Activated naive CD8-positive, alpha-beta T cell treated with anti-CD3 and anti-CD28 coated beads for 36 hours (primary cell): ENCODE measurements around the gene NAA40. TPM values are rescaled to one million over a fixed set of nuclear protein-coding genes. Genes with fewer than 3 reads are reported as not detected.

Source experiments
- DNase-seq: peaks from one replicate; pipeline ENCODE4 v3.0.0; 2021
- H3K27ac Mint-ChIP-seq: one replicate; pipeline ENCODE4 v1.8.0; 2022; ENCODE audit warnings: mild to moderate bottlenecking, moderate library complexity, mixed read lengths
- H3K27me3 Mint-ChIP-seq: one replicate; pipeline ENCODE4 v1.8.0; 2022; ENCODE audit warnings: mild to moderate bottlenecking, mixed read lengths
- H3K36me3 Mint-ChIP-seq: one replicate; pipeline ENCODE4 v1.8.0; 2021; ENCODE audit warnings: mild to moderate bottlenecking, mixed read lengths
- H3K4me1 Mint-ChIP-seq: one replicate; pipeline ENCODE4 v1.8.0; 2021; ENCODE audit warnings: mixed read lengths
- H3K4me3 Mint-ChIP-seq: one replicate; pipeline ENCODE4 v1.8.0; 2022; ENCODE audit warnings: mild to moderate bottlenecking, moderate library complexity, mixed read lengths
- H3K9me3 Mint-ChIP-seq: one replicate; pipeline ENCODE4 v1.8.0; 2022; ENCODE audit warnings: mixed read lengths
- total RNA-seq, 2 experiments: library from RNA; stranded (reverse); gene quantifications; one replicate each; pipeline ENCODE4 v1.2.3, GENCODE V29; 2021

NAA40 gene
- total RNA-seq, 2 experiments from 2014 or later: 18.3 to 21.6 TPM

DNA sequence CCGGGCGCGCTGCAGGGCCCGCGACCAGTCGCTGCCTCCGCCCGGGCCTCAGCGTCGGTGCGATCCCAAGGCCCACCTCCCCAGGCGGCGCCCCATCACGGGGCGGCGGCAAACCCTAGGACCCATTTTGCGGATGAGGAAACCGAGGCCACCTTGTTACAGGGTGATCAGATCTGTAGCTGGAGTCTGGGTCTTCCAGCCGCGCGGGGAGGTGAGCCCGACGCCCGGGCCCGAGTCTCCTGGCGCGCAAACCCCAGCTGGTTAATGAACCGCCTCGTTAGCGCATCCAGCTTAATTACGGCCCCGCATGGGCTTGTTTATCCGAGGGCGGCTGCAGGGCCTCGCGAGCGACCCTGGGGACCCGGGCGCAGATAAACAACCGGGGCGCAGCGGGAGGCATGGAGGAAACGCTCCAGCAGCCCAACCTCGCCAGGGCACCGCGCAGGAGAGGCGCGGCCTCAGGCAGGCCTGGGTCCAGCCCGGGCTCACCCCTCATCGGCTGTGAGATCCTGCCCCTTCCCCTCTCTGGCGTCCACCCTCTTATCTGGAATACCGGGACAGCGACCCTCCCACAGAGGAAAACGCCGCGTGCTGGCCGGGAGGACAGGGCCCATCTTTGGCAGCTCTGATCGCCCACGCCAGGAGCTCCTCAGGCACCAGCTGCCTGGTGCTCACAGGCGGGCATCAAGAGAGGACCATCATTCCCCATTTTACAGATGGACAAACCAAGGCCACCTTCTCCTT, 62.1 kb downstream of the NAA40 start:
- Mint-ChIP-seq H3K4me3 (no peak overlapping the region), H3K9me3 (no peaks in the 10 kb centered on the region), H3K4me1 (no peaks in the 10 kb centered on the region), H3K27ac (no peak overlapping the region), H3K27me3 (peaks cover 5% of the 10 kb centered on the region), H3K36me3 (peaks cover 13% of the 10 kb centered on the region)
- no peak for DNase-seq

DNA sequence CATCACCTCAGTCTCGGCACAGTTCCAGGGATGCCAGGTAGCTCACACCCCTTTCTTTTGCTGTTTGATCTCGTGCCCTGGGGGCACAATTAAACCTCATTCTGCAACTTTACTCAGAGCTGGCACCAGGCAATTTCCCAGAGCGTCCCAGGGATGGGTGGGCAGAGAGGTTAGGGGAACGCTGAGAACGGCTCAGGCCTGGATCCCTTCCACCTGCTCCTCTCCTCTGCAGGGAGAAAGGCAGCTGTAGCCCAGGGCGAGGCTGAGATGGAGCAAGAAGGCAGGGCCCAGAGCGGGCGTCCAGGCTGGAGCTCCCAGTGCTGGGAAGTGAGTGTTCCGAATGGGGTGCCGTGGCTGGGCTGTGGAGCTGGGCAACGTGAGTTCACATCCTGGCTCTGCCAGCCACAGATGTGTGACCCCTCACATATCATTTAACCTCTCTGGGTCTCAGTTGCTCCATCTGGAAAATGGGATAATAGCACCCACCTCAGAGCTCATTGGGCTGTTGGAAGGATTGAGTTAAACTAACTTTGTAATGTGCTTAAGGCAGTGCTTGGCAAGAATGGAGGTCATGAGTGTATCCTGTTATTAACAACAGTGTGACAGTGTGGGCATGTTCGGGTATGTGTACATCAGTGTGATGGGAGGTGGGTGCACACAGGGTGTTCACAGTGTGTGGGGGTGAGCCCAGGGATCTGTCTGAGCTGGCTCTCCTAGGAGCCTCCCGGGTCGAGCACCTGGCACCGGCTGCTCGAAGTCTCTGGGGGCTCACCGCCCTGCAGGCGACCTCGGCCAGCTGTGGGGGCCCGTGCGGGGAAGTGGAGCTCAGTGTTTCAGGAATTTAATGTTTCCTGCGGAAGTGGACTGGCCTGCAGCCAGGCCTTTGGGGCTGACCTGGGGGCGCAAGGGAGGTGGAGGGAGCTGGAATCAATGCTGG, 63.0 kb downstream of the NAA40 start:
- DNase-seq: no peak
- no peak overlapping the region for H3K4me3 Mint-ChIP-seq
- H3K27me3 Mint-ChIP-seq: peaks cover 13% of the 10 kb centered on the region
- H3K36me3 Mint-ChIP-seq: peaks cover 13% of the 10 kb centered on the region
- H3K9me3 Mint-ChIP-seq: no peaks in the 10 kb centered on the region
- no peak overlapping the region for H3K27ac Mint-ChIP-seq
- H3K4me1 Mint-ChIP-seq: no peaks in the 10 kb centered on the region

DNA sequence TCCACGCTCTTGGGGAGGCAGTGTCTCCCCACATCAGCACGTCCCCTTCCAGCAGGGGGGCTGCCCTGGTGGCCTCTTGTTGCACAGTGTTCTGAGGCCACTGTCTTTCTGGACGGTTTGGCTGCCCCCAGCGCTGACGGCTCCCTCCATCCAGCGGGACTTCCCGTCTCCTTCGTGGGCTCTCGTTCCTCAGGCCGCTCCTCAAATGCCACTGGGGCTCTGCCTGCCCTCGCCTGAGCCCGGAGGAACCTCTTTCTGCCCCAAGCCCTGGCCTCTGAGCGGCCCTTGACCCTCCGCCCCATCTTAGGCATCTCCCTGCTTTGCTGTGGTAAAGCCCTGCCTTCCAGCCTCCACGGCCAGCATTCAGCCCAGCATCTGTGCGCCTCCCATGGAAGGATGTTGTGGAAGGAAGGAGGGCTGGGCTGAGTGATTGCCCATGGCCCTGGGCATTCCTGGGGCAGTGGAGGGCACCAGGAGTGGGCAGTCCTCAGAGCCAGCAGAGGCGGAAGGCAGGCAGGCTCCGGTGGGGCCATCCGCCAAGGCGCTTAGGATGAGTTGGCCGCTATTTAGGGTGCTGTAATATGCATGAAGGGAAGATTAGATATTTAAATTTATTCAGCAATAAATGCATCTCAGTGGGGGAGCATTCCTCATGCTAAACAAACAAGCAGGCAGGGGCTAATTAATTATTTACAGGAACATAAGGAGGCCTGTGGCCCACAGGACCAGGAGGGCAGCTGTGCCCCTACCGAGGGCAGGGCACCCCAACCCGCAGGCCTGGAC, 65.2 kb downstream of the NAA40 start:
- no peaks in the 10 kb centered on the region for H3K9me3 Mint-ChIP-seq
- DNase-seq: no peak
- H3K27me3 Mint-ChIP-seq: peaks cover 31% of the 10 kb centered on the region
- peaks cover 12% of the 10 kb centered on the region for H3K4me1 Mint-ChIP-seq
- no peak overlapping the region for H3K4me3 Mint-ChIP-seq
- no peaks in the 10 kb centered on the region for H3K36me3 Mint-ChIP-seq
- no peak overlapping the region for H3K27ac Mint-ChIP-seq

DNA sequence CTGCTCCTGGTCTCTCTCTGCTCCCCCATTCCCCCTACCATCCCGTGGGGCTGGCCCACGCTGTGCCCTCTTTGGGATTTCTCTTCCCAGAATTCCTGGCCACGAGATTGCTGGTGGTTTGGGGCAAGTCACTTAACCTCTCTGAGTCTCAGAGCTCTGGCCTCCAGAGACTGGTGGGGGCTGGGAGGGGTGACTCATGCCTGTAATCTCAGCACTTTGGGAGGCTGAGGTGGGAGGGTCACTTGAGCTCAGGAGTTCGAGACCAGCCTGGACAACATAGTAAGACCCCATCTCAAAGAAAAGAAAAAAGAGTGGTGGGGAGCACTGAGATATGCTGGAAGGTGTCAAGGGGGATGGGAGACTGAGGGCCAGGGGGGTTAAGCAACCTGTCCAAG, 65.8 kb downstream of the NAA40 start:
- Mint-ChIP-seq H3K27ac (no peak overlapping the region), H3K4me3 (no peak overlapping the region), H3K36me3 (no peaks in the 10 kb centered on the region), H3K4me1 (peaks cover 12% of the 10 kb centered on the region), H3K27me3 (peaks cover 37% of the 10 kb centered on the region), H3K9me3 (no peaks in the 10 kb centered on the region)
- no peak for DNase-seq

DNA sequence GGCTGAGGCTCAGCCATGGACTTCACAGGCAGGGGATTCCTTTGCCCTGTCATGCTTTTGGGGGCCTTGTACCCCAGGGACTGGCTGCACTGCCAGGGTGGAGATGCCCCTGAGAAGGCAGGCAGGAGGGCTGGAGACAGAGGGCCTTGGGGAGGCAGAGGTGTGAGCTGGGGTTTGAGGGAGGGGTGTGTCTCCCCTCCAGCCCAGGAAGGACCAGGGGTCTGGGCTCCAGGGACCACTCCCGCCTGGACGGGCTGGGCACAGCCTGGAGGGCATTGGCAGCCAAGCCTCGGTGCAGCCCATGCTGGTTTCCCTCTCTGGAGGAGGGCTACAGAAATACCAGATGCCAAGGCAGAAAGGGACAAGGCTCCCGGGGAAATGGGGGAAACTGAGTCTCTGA, 66.9 kb downstream of the NAA40 start:
- Mint-ChIP-seq H3K36me3 (peaks cover 8% of the 10 kb centered on the region), H3K9me3 (peaks cover 6% of the 10 kb centered on the region), H3K4me1 (peaks cover 12% of the 10 kb centered on the region), H3K4me3 (no peak overlapping the region), H3K27ac (no peak overlapping the region), H3K27me3 (peaks cover 48% of the 10 kb centered on the region)
- DNase-seq: no peak

DNA sequence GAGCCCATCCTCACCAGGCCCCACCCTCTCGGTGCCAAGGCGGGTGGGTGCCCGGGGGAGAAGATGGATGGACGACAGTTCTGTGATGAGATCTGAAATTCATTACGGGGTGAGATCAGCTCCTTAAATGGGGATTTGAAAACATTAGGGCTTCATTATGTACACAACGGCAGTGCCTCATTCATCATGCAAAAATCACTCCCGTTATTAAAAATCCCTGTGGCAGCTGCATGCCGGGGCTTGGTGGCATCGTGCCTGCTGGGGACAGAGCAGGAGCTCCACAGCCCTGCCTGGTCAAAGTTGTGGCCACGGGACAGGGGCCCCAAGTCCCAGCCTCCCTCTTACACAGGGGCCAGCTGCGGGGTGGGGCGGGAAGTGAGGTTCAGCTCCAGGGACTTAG, 67.6 kb downstream of the NAA40 start:
- Mint-ChIP-seq H3K27me3 (peaks cover 54% of the 10 kb centered on the region), H3K36me3 (peaks cover 15% of the 10 kb centered on the region), H3K4me3 (no peak overlapping the region), H3K9me3 (peaks cover 13% of the 10 kb centered on the region), H3K27ac (no peak overlapping the region), H3K4me1 (peaks cover 12% of the 10 kb centered on the region)
- no peak for DNase-seq

Other genes starting within 250 kb of the NAA40 start
- gene ZFTA, start 170.2 kb upstream of the NAA40 start, total RNA-seq: 1 to 10 TPM; 4.7 to 6.2 TPM
- gene SPINDOC, start 125.5 kb upstream of the NAA40 start, total RNA-seq: 10 to 100 TPM; 29.3 to 29.5 TPM
- 10 to 100 TPM; 27.7 to 29.0 TPM for gene MARK2, start 99.9 kb upstream of the NAA40 start, total RNA-seq
- gene RCOR2, start 21.8 kb upstream of the NAA40 start, total RNA-seq: under 1 TPM; 0.58 to 0.82 TPM
- 100 to 1,000 TPM; 450 to 466 TPM for gene COX8A, start 35.6 kb downstream of the NAA40 start, total RNA-seq
- gene OTUB1, start 47.4 kb downstream of the NAA40 start, total RNA-seq: 10 to 100 TPM; 70.5 to 72.0 TPM
- gene FLRT1, start 96.9 kb downstream of the NAA40 start, total RNA-seq: not detected
- 10 to 100 TPM; 27.6 to 29.6 TPM for gene MACROD1, start 227.1 kb downstream of the NAA40 start, total RNA-seq
- gene STIP1, start 247.2 kb downstream of the NAA40 start, total RNA-seq: 100 to 1,000 TPM; 373 to 379 TPM